ENCODE results near the gene ZNF106.

Gene ZNF106

GRCh38 chr15:42364529-42364928, 126.4 kb downstream of the ZNF106 start:
- no peak for DNase-seq

DNA sequence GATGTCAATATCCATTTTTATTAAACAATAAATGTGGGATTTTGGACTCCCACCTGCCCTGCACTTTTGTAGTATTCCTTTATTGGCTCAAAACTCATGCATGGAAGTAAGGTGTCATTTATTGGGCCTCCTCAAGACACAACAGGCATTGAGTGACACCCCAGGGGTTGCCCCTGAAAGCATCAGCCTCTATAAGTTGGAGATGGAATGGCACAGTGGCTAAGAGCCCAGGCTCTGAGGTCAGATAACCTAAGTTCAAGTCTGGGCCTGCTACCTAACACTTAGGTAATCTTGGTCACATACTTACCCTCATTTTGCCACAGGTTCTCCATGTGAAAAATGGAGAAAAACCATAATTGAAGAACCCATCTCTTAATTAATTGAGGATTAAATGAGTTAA, 127.0 kb downstream of the ZNF106 start:
- DNase-seq, result no peak

DNA sequence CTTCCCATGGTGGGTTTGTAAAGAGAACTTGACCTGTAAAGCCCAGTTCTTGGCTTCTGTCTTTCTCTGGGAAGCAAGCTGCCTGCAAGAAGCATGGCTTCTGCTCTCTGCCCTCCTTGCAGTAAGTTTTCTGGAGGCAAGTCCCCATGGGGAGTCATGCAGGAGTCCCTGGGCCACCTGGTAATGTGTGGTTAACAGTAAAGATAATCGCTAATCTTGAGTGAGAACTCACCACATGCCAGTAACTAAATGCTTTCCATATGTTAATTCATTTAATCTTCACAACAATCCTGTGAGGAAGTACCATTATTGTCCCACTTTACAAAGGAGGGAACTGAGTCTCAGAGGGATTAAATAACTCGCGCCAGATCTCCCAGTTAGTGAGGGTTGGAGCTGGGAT, 127.5 kb downstream of the ZNF106 start:
- no peak for DNase-seq
